ENCODE measurements around the gene ISX.

Gene ISX

GRCh38 chr22:35111244-35111643, 45.3 kb downstream of the ISX start:
- DNase-seq: no peak

GRCh38 chr22:35113341-35113740, 47.4 kb downstream of the ISX start:
- no peak for DNase-seq

- no peak for DNase-seq
These were observed 48.4 kb downstream of the ISX start for GRCh38 chr22:35114131-35114980.

GRCh38 chr22:35115515-35115914, 49.6 kb downstream of the ISX start:
- no peak for DNase-seq

- DNase-seq: no peak
These were observed 50.3 kb downstream of the ISX start for GRCh38 chr22:35116269-35116668.

- DNase-seq: no peak
These were observed 50.9 kb downstream of the ISX start for GRCh38 chr22:35116817-35117216.

- DNase-seq: no peak
These were observed 53.5 kb downstream of the ISX start for GRCh38 chr22:35119494-35119893.

GRCh38 chr22:35124691-35125219, 58.8 kb downstream of the ISX start:
- DNase-seq: no peak

- DNase-seq: no peak
These were observed 61.0 kb downstream of the ISX start for GRCh38 chr22:35126993-35127392.

GRCh38 chr22:35128637-35129036, 62.7 kb downstream of the ISX start:
- no peak for DNase-seq

- no peak for DNase-seq
These were observed 65.6 kb downstream of the ISX start for GRCh38 chr22:35131525-35132000.

- DNase-seq: no peak
These were observed 66.6 kb downstream of the ISX start for GRCh38 chr22:35132568-35132967.

- no peak for DNase-seq
These were observed 67.9 kb downstream of the ISX start for GRCh38 chr22:35133702-35134380.

GRCh38 chr22:35134637-35135036, 68.7 kb downstream of the ISX start:
- no peak for DNase-seq

- no peak for DNase-seq
These were observed 69.2 kb downstream of the ISX start for GRCh38 chr22:35135165-35135564.

Measured in hypothalamus (tissue), 51 donors.